ENCODE data around the gene SIRPG. TPM values are rescaled to one million over a fixed set of nuclear protein-coding genes. Genes with fewer than 3 reads are reported as not detected.

SIRPG gene
- total and polyA plus RNA-seq, 4 donors = not detected

DNA sequence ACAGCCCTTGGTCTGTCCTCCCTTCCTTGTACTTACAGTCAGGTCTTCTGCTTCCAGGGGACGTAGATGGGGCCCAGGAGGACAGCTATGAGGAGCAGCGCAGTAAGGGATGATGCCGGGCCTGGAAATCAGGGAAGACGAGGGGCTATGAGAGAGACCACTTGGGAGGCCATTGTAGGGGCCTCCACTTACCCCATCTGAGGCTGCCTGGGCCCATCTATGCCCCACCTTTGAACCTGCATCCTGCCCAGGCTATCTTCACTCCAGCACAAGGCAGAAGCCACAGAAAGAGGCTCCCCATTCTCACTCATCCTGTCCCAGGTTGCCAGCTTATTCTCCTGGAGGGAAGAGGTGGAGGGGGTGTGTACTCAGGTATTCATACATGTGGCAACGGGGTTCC lies 27.4 kb downstream of the SIRPG start:
- no peaks in the 10 kb centered on the region for H3K9me3 ChIP-seq (ENCODE audit: control insufficient read depth, insufficient read depth, low read length)
- no peaks in the 10 kb centered on the region for H3K4me1 ChIP-seq (ENCODE audit: control insufficient read depth, insufficient read depth, low read length)
- no peaks in the 10 kb centered on the region for H3K27me3 ChIP-seq (ENCODE audit: control insufficient read depth, insufficient read depth, low read length)
- H3K36me3 ChIP-seq (ENCODE audit: control insufficient read depth, insufficient read depth, low read length) = no peaks in the 10 kb centered on the region
- H3K27ac ChIP-seq (ENCODE audit: low read depth, low read length) = no peak overlapping the region
- H3K4me3 ChIP-seq (ENCODE audit: low read depth, low read length) = no peak overlapping the region
- WGBS (ENCODE audit: insufficient coverage) = 92% methylated on average over 5 of the region's 5 CpGs
- DNase-seq (ENCODE audit: low read depth in 4 of 6, low spot score in 6 of 6) = no peak

- no peak overlapping the region for H3K27ac ChIP-seq (ENCODE audit: low read depth, low read length)
- WGBS (ENCODE audit: insufficient coverage) = 84% methylated on average over 4 of the region's 5 CpGs
- no peak overlapping the region for H3K4me3 ChIP-seq (ENCODE audit: low read depth, low read length)
- no peaks in the 10 kb centered on the region for H3K9me3 ChIP-seq (ENCODE audit: control insufficient read depth, insufficient read depth, low read length)
- no peak for DNase-seq (ENCODE audit: low read depth in 4 of 6, low spot score in 6 of 6)
- no peaks in the 10 kb centered on the region for H3K36me3 ChIP-seq (ENCODE audit: control insufficient read depth, insufficient read depth, low read length)
- H3K27me3 ChIP-seq (ENCODE audit: control insufficient read depth, insufficient read depth, low read length) = no peaks in the 10 kb centered on the region
- H3K4me1 ChIP-seq (ENCODE audit: control insufficient read depth, insufficient read depth, low read length) = no peaks in the 10 kb centered on the region
Measured at GRCh38 chr20:1629321-1629720, 28.3 kb downstream of the SIRPG start.

GRCh38 chr20:1628621-1629020 lies 29.0 kb downstream of the SIRPG start:
- no peak for DNase-seq (ENCODE audit: low read depth in 4 of 6, low spot score in 6 of 6)
- no peak overlapping the region for H3K4me3 ChIP-seq (ENCODE audit: low read depth, low read length)
- 97% methylated on average over 3 of the region's 5 CpGs for WGBS (ENCODE audit: insufficient coverage)

DNA sequence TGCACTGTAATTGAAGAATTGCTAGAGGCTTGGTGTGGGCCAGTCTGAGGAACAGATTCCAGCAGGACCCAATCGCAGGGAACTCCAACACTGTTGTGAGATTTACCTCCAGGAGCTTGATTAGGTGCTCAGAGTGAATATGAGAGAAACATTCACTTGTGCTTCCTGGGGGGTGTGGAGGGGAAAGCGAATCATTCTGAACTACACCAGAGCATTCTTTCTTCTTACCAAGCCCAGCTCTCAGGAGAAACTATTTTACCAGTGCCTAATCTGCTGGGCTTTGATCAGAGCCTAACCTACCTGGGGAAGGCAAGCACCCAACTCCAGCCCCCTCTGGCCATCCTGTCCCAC lies 30.4 kb downstream of the SIRPG start:
- H3K4me1 ChIP-seq (ENCODE audit: control insufficient read depth, insufficient read depth, low read length) = no peaks in the 10 kb centered on the region
- WGBS (ENCODE audit: insufficient coverage) = 100% methylated on average over 1 of the region's 2 CpGs
- H3K27me3 ChIP-seq (ENCODE audit: control insufficient read depth, insufficient read depth, low read length) = no peaks in the 10 kb centered on the region
- H3K27ac ChIP-seq (ENCODE audit: low read depth, low read length) = no peak overlapping the region
- no peak overlapping the region for H3K4me3 ChIP-seq (ENCODE audit: low read depth, low read length)
- DNase-seq (ENCODE audit: low read depth in 4 of 6, low spot score in 6 of 6) = no peak
- H3K9me3 ChIP-seq (ENCODE audit: control insufficient read depth, insufficient read depth, low read length) = no peaks in the 10 kb centered on the region
- no peaks in the 10 kb centered on the region for H3K36me3 ChIP-seq (ENCODE audit: control insufficient read depth, insufficient read depth, low read length)

More at GRCh38 chr20:1628621-1629020, 29.0 kb downstream of the SIRPG start:
- no peaks in the 10 kb centered on the region for H3K4me1 ChIP-seq (ENCODE audit: control insufficient read depth, insufficient read depth, low read length)
- no peak overlapping the region for H3K27ac ChIP-seq (ENCODE audit: low read depth, low read length)
- H3K27me3 ChIP-seq (ENCODE audit: control insufficient read depth, insufficient read depth, low read length) = no peaks in the 10 kb centered on the region
- H3K36me3 ChIP-seq (ENCODE audit: control insufficient read depth, insufficient read depth, low read length) = no peaks in the 10 kb centered on the region
- no peaks in the 10 kb centered on the region for H3K9me3 ChIP-seq (ENCODE audit: control insufficient read depth, insufficient read depth, low read length)

DNA sequence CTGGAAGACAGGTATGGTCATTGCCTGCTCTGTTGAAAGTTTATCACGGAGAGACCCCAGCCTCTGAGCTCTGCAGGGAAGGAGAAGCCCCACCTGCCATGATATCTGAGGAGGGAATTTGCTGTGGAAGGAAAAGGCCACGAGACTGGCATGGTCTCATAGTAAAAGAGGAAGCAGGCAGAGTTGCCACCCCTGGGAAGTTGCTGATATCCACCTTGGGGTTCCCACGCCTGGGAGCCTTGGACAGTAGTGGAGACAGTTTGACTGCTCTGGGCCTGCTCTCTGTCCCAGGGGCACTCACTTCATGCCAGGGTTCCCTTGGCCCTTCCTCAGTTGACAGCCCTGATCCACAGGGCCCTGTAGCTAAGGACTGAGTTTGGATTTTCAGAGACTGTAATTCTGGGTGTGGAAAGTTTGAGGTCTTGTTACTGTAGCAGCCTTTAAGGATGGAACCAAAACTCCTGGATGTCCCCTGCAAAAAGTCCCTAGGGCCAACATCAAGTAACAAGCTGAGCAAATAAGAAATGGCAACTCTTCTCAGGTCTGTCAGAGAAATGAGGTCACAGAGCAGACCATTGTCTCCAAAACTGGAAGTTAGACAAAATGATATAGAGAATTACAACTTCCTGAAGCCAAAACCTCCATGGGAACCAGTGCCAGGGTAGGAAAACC lies 30.9 kb downstream of the SIRPG start:
- DNase-seq (ENCODE audit: low read depth in 4 of 6, low spot score in 6 of 6) = no peak
- H3K36me3 ChIP-seq (ENCODE audit: control insufficient read depth, insufficient read depth, low read length) = no peaks in the 10 kb centered on the region
- H3K9me3 ChIP-seq (ENCODE audit: control insufficient read depth, insufficient read depth, low read length) = no peaks in the 10 kb centered on the region
- 83% methylated on average over 3 of the region's 3 CpGs for WGBS (ENCODE audit: insufficient coverage)
- no peak overlapping the region for H3K4me3 ChIP-seq (ENCODE audit: low read depth, low read length)
- H3K4me1 ChIP-seq (ENCODE audit: control insufficient read depth, insufficient read depth, low read length) = no peaks in the 10 kb centered on the region
- H3K27me3 ChIP-seq (ENCODE audit: control insufficient read depth, insufficient read depth, low read length) = no peaks in the 10 kb centered on the region
- H3K27ac ChIP-seq (ENCODE audit: low read depth, low read length) = no peak overlapping the region

DNA sequence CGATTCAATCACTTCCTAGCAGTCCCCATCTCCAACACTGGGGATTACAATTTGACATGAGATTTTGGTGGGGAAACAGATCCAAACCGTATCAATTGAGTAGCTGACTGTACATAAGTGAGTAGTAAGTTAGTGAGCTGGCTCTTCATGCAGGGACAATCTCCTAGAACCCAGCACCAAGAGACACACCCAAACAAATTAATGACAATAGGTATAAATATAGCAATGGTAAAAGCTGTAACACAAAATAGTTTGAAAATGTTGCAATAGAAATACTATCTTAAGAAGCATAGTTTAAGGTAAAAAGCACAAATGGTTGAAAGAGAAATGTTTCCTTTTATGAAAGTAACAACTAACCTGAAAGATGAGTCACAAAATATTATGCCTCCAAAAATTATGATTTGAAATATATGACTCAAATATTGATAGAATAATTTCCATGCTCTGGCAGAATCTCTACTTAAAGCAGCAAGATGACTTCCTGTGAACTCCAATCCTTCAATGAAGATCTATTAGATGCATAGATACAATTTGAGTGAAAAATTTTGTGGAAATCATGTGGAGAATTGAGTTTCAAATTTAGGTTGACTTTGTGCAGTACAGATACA lies 32.4 kb downstream of the SIRPG start:
- no peaks in the 10 kb centered on the region for H3K36me3 ChIP-seq (ENCODE audit: control insufficient read depth, insufficient read depth, low read length)
- no peaks in the 10 kb centered on the region for H3K9me3 ChIP-seq (ENCODE audit: control insufficient read depth, insufficient read depth, low read length)
- no peak overlapping the region for H3K27ac ChIP-seq (ENCODE audit: low read depth, low read length)
- no peaks in the 10 kb centered on the region for H3K27me3 ChIP-seq (ENCODE audit: control insufficient read depth, insufficient read depth, low read length)
- H3K4me1 ChIP-seq (ENCODE audit: control insufficient read depth, insufficient read depth, low read length) = no peaks in the 10 kb centered on the region
- peak in 2 of 6 donors; percentile 0 for DNase-seq (ENCODE audit: low read depth in 4 of 6, low spot score in 6 of 6)
- no CpG with 5 or more reads among the region's 2 CpGs for WGBS (ENCODE audit: insufficient coverage)
- no peak overlapping the region for H3K4me3 ChIP-seq (ENCODE audit: low read depth, low read length)

GRCh38 chr20:1623501-1624205 lies 33.9 kb downstream of the SIRPG start:
- Histone ChIP-seq H3K27ac (ENCODE audit: low read depth, low read length) (no peak overlapping the region), H3K27me3 (ENCODE audit: control insufficient read depth, insufficient read depth, low read length) (no peaks in the 10 kb centered on the region), H3K36me3 (ENCODE audit: control insufficient read depth, insufficient read depth, low read length) (no peaks in the 10 kb centered on the region), H3K4me1 (ENCODE audit: control insufficient read depth, insufficient read depth, low read length) (no peaks in the 10 kb centered on the region), H3K9me3 (ENCODE audit: control insufficient read depth, insufficient read depth, low read length) (no peaks in the 10 kb centered on the region), H3K4me3 (ENCODE audit: low read depth, low read length) (no peak overlapping the region)
- DNase-seq (ENCODE audit: low read depth in 4 of 6, low spot score in 6 of 6) = peak in 2 of 6 donors; percentile 0 to 1
- 75% methylated on average over 10 of the region's 14 CpGs for WGBS (ENCODE audit: insufficient coverage)

GRCh38 chr20:1622450-1622849 lies 35.1 kb downstream of the SIRPG start:
- Histone ChIP-seq H3K36me3 (ENCODE audit: control insufficient read depth, insufficient read depth, low read length) (no peaks in the 10 kb centered on the region), H3K9me3 (ENCODE audit: control insufficient read depth, insufficient read depth, low read length) (no peaks in the 10 kb centered on the region), H3K4me1 (ENCODE audit: control insufficient read depth, insufficient read depth, low read length) (no peaks in the 10 kb centered on the region), H3K4me3 (ENCODE audit: low read depth, low read length) (no peak overlapping the region), H3K27me3 (ENCODE audit: control insufficient read depth, insufficient read depth, low read length) (no peaks in the 10 kb centered on the region), H3K27ac (ENCODE audit: low read depth, low read length) (no peak overlapping the region)
- no CpG with 5 or more reads among the region's 1 CpG for WGBS (ENCODE audit: insufficient coverage)
- peak in 1 of 6 donors; percentile 0 for DNase-seq (ENCODE audit: low read depth in 4 of 6, low spot score in 6 of 6)

DNA sequence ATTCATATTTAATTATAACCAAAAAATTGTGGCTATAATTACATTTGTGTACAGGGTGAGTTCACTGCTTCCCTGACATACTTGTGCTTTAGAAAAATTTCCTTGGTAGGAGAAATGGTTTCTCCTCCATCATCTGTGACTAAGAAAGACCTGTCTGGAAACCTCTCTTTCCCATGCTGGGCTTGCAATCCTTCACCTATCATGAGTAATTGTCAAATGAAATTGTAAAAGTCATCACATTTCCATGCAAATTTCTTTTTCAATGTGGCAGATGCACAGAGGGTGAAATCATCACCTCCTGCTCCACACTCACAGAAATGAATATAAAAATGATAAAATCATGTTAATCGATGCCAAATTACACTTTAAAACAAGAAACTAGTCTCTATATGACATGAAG lies 36.3 kb downstream of the SIRPG start:
- Histone ChIP-seq H3K27ac (ENCODE audit: low read depth, low read length) (no peak overlapping the region), H3K4me3 (ENCODE audit: low read depth, low read length) (no peak overlapping the region), H3K27me3 (ENCODE audit: control insufficient read depth, insufficient read depth, low read length) (no peaks in the 10 kb centered on the region), H3K9me3 (ENCODE audit: control insufficient read depth, insufficient read depth, low read length) (no peaks in the 10 kb centered on the region), H3K4me1 (ENCODE audit: control insufficient read depth, insufficient read depth, low read length) (no peaks in the 10 kb centered on the region), H3K36me3 (ENCODE audit: control insufficient read depth, insufficient read depth, low read length) (no peaks in the 10 kb centered on the region)
- DNase-seq (ENCODE audit: low read depth in 4 of 6, low spot score in 6 of 6) = peak in 2 of 6 donors; percentile 21 to 31
- no CpG with 5 or more reads among the region's 1 CpG for WGBS (ENCODE audit: insufficient coverage)
